HG02610 (cell line): ENCODE data around the gene ASB10.

ENCODE experiments used
- ATAC-seq: cut with Tn5 transposase; IDR thresholded peaks from one replicate; pipeline ENCODE4 v1.9.1; 2021; ENCODE audit warnings: mild to moderate bottlenecking, moderate library complexity; ENCODE audit not compliant: unreplicated experiment

ASB10 gene

GRCh38 chr7:151125846-151126481 is 61.1 kb downstream of the ASB10 start:
- no peak for ATAC-seq
